Hepatocyte (in vitro differentiated cells): ENCODE data around the gene NRIP3.

ENCODE experiments used
- CTCF ChIP-seq: fragments of 200-600 bp; sonication (generic); IDR thresholded peaks from 2 replicates; pipeline ENCODE4 v1.5.1; 2016; ENCODE audit warnings: antibody characterized with exemption, mild to moderate bottlenecking; ENCODE audit not compliant: poor library complexity
- EZH2 ChIP-seq: fragments of 200-600 bp; sonication (generic); IDR thresholded peaks from 2 replicates; pipeline ENCODE4 v1.6.1; 2016; ENCODE audit warnings: antibody characterized with exemption, mild to moderate bottlenecking, borderline replicate concordance

GRCh38 chr11:9042488-9042887 is 38.7 kb upstream of the NRIP3 start:
- TF ChIP-seq EZH2: no peak
- no peak for TF ChIP-seq CTCF
